NCI-H187 treated with DMSO at 0.1 percent for 48 hours (cell line): ENCODE measurements around the gene KCTD17.

ENCODE experiments used
- DNase-seq: peaks from one replicate; lab custom pipeline; 2025; lab: John Stamatoyannopoulos, UW

The KCTD17 gene

DNA sequence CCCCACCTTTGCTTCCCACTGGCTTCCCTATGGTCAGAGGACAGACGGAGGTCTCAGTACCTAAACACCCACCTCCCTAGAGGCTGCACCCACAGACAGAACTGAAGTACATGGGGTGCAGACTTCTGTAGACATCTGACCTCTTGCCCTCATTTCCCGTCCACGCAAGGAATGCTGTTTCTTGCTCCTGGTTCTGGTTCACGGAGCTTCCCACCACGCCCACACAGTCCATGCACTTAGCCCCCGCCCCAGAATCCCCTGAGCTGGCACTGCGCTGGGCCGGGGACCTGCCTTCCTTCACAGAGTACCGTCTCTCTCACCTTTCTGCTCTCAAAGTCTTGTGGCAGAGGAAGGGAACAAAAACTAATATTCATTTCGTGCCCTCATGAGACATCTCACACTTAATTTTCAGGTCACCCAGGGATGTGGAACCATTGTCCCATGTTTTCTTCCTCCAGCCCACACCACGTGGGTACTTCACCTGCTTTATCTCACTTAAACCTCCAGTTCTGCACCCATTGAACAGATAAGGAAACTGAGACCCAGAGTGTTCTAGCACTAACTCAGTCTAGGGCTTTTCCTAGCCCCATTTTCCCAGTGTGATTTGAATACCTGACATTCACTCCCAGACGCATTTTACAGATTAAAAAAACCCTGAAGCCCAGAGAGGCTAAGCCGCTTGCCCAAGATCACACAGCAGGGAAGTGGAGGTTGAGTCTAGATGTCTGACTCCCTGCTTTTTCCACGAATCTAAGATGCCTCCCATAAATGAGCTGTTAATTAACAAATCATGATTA lies 52.3 kb downstream of the KCTD17 start:
- no peak for DNase-seq

GRCh38 chr22:37105154-37105553 lies 53.6 kb downstream of the KCTD17 start:
- DNase-seq, result no peak

DNA sequence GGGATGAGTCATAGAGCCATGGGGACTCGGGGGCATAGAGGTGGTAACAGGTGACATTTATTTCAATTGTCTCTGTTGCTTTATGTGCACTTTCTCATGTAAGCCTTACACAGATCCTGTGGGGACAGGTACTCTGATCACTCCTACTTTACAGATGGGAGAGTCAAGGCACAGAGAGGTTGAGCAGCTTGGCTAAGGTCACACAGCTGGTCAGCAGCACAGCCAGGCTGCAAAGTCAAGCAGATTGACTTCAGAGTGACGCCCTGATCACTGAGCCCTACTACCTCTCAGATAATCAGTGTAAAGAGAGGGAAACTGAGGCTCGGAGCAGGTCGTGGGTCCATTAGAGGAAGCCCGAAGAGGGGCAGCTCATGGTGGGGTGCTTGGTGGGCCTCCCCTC lies 54.4 kb downstream of the KCTD17 start:
- no peak for DNase-seq

DNA sequence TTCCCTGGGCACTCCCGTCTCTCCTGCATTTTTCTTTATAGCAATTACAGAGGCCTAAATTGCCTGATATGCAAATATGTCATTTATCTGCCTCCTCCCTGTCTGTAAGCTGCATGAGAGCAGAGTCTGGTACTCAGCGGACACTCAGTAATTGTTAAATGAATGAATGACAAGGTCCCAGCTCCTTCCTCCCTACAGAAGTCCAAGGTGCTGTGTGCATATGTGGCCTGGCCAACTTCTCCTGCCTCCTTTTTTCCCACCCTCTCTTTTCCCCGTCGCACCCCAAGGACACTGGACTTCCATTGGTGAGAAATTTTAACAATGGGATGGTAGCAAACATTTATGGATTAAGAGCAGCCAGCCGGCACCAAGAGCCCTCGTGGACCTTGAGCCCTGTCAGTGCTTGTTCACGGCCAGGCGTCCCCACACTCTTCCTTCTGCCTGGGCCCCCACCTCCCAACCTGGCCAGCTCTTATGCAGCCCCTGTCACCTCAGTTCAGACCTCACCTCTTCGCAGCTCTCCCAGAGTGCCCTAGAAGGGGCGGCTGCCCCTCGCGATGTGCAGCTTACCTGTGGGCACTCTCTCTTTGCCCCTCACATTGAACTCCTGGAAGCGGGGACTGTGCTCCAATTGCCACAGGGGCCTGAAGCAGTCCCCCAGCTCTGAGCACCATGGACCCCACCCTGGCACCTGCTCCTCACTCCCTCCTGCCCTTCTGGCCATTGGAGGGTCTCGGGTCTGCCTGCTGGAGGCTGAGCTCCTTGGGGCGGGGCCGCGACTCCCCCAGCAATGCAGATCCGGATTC lies 56.5 kb downstream of the KCTD17 start:
- DNase-seq, result no peak

GRCh38 chr22:37109242-37109917 lies 57.8 kb downstream of the KCTD17 start, which contains the start of gene TMPRSS6:
TSS of gene TMPRSS6 (minus strand) at chr22:37109713. CDS start at chr22:37103417, 6,296 bp downstream.
- DNase-seq, result no peak

DNA sequence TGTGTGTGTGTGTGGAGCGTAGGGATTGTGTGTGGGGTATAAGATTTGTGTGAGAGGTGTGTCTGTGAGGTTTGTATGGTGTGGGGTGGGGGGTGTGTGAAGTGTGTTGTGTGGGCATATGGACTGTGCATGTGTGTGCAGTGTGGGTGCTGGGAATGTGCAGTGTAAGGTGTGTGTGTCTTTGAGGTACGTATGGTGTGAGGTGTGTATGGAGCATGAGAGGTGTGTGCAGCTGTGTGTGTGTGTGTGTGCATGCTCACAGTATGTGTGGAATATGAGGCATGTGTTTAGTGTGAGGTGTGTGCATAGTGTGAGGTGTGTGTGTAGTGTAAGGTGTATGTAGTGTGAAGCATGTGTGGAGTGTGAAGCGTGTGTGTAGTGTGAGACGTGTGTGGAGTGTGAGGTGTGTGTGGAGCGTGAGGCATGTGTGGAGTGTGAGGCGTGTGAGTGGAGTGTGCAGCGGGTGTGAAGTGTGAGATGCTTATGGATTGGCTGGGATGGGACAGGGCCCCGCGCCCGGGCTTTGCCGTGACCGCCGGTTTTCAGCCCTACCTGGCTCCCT lies 59.7 kb downstream of the KCTD17 start:
- no peak for DNase-seq

DNA sequence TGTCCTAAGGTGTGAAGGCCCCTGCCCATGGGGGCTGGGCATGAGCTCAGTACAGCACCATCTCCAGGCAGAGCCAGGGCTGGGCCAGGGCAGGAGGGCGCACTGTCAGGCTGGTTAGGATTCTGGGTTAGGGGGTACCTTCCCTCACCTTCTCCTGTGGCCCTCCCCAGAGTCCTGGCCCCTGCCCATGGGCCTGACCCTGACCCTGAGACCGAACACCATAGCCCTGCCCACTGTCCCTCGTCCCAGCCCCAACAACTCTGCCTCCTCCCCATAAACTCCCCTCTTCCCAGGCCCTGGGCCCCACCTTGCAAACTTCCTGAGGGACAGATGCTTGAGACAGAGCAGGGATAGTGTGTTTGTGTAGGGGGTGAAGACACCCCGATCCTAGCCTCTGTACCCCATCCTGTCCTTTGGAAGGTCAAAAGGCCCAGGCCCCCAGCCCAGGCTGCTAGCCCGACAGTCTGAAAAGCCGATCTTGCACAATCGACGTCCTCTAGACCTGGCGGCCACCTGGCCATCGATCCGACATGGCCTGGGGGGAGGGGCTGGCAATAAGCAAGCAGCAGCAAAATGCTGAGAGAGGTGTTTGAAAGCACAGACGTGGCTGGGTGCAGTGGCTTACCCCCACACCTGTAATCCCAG lies 60.7 kb downstream of the KCTD17 start:
- DNase-seq, result no peak
